Measurements from ENCODE around the gene YWHAG. TPM values are rescaled to one million over a fixed set of nuclear protein-coding genes. Genes with fewer than 3 reads are reported as not detected.

YWHAG gene
- total RNA-seq, 1 experiment from 2014 or later = 192 TPM

GRCh38 chr7:76303202-76304147 lies 55.3 kb downstream of the YWHAG start (continued):
- TF ChIP-seq AFF4 (CRISPR knock-in tag; IDR thresholded peaks at IDR 0.05; ENCODE audit: borderline replicate concordance) (no peak), ZNF396 (CRISPR knock-in tag; IDR thresholded peaks at IDR 0.05; ENCODE audit: borderline replicate concordance) (no peak), ZBTB21 (CRISPR knock-in tag; IDR thresholded peaks at IDR 0.05; ENCODE audit: borderline replicate concordance) (no peak), ETV6 (CRISPR knock-in tag; IDR thresholded peaks at IDR 0.05) (peak; percentile 95), ZSCAN18 (CRISPR knock-in tag; IDR thresholded peaks at IDR 0.05) (no peak), JAZF1 (CRISPR knock-in tag; IDR thresholded peaks at IDR 0.05) (no peak), FOXP1 (CRISPR knock-in tag; IDR thresholded peaks at IDR 0.05; ENCODE audit: borderline replicate concordance) (no peak; the same call in 1 of the 2 replicates), TEAD4 (CRISPR knock-in tag; IDR thresholded peaks at IDR 0.05) (no peak), TCF7 (CRISPR knock-in tag; IDR thresholded peaks at IDR 0.05; ENCODE audit: low read depth) (0 out of 2 replicates have a peak, but pooled peaks have one; percentile 36), ATF3 (CRISPR knock-in tag; conservative IDR thresholded peaks at IDR 0.05) (no peak), ZNF416 (CRISPR knock-in tag; IDR thresholded peaks at IDR 0.05) (no peak), NFATC4 (CRISPR knock-in tag; IDR thresholded peaks at IDR 0.05) (no peak), JUN (CRISPR knock-in tag; IDR thresholded peaks at IDR 0.05) (no peak), MLX (CRISPR knock-in tag; IDR thresholded peaks at IDR 0.05) (no peak), ELF4 (CRISPR knock-in tag; IDR thresholded peaks at IDR 0.05; ENCODE audit: low read depth) (no peak), ZNF281 (CRISPR knock-in tag; IDR thresholded peaks at IDR 0.05) (peak; percentile 80), ZNF232 (CRISPR knock-in tag; IDR thresholded peaks at IDR 0.05) (peak; percentile 93), ESRRA (CRISPR knock-in tag; IDR thresholded peaks at IDR 0.05; ENCODE audit: borderline replicate concordance) (no peak), RORB (CRISPR knock-in tag; IDR thresholded peaks at IDR 0.05) (no peak), FOXJ3 (CRISPR knock-in tag; IDR thresholded peaks at IDR 0.05; ENCODE audit: borderline replicate concordance) (no peak), IRF2 (CRISPR knock-in tag; IDR thresholded peaks at IDR 0.05; ENCODE audit: borderline replicate concordance, low read depth) (0 out of 2 replicates have a peak, but pooled peaks have one; percentile 24), EMX1 (CRISPR knock-in tag; IDR thresholded peaks at IDR 0.05) (no peak), NR3C1 (CRISPR knock-in tag; conservative IDR thresholded peaks at IDR 0.05; ENCODE audit: low read depth) (no peak), CREM (CRISPR knock-in tag; IDR thresholded peaks at IDR 0.05) (no peak; the same call in 1 of the 2 replicates), NFYB (CRISPR knock-in tag; conservative IDR thresholded peaks at IDR 0.05; ENCODE audit: low read depth) (no peak), ZNF219 (CRISPR knock-in tag; IDR thresholded peaks at IDR 0.05; ENCODE audit: borderline replicate concordance) (no peak), ZNF317 (CRISPR knock-in tag; IDR thresholded peaks at IDR 0.05; ENCODE audit: borderline replicate concordance, low read depth) (no peak), FOXK1 (CRISPR knock-in tag; IDR thresholded peaks at IDR 0.05) (peak; percentile 68), ERG (CRISPR knock-in tag; IDR thresholded peaks at IDR 0.05) (no peak)
